K562 (cell line): Measurements from ENCODE around the gene CAPN14. TPM values are rescaled to one million over a fixed set of nuclear protein-coding genes. Genes with fewer than 3 reads are reported as not detected.

ENCODE experiments used
- ATAC-seq: fragments of 200-7000 bp; cut with Tn5 transposase; 3 replicates; pipeline ENCODE4 v1.9.1; 2020; ENCODE audit warnings: moderate library complexity
- BruUV-seq: library from RNA; stranded (reverse); fragments of 400-500 nt; replicated peaks from 2 replicates; lab custom pipeline; 2021; lab: Mats Ljungman, UMichigan
- CTCF ChIA-PET: fragments of 300-600 bp; formaldehyde crosslinking; extraction: SDS; loops from one replicate; lab custom pipeline; 2021; ENCODE audit warnings: low intra/inter-chr PET ratio; lab: Yijun Ruan, JAX
- POLR2A ChIA-PET: fragments of 300-600, 350-650 bp; sonication (Branson Sonifier 250); formaldehyde crosslinking; extraction: SDS; loops from one replicate; lab custom pipeline; 2021; ENCODE audit warnings: antibody characterized with exemption, inconsistent platforms; lab: Yijun Ruan, JAX
- DNase-seq, 4 experiments: peaks; one replicate each; pipeline versions ENCODE4 v3.0.0 to v3.0.0-alpha.2; 2011 to 2018; ENCODE audit warnings: low spot score in 3 of 4, mixed read lengths in 3 of 4; ENCODE audit errors: extremely low read depth in 1 of 4
- FAIRE-seq: peaks from 2 replicates; lab custom pipeline; 2011; peaks lifted over from hg19 to GRCh38; lab: Jason Lieb, UNC
- H2AFZ ChIP-seq: 2 replicates; pipeline ENCODE4 v1.6.0; 2011; ENCODE audit warnings: low read depth, low read length, control low read depth, inconsistent platforms
- H3K27ac ChIP-seq: fragments of 200-600 bp; 3 replicates; pipeline ENCODE4 v1.8.0; 2011; ENCODE audit warnings: low read depth, mild to moderate bottlenecking, control low read depth, inconsistent platforms, low read length, moderate library complexity, mixed read lengths; ENCODE audit errors: extremely low read depth
- H3K27me3 ChIP-seq, 2 experiments: fragments of 300-600 bp in 1 of 2; 2 replicates in 1 of 2; 3 replicates in 1 of 2; pipeline versions ENCODE4 v1.6.0 to v1.8.0; 2011; ENCODE audit warnings: inconsistent platforms in 2 of 2, low read length in 2 of 2, mild to moderate bottlenecking in 1 of 2, mixed read lengths in 1 of 2, moderate library complexity in 1 of 2; ENCODE audit not compliant: control insufficient read depth in 2 of 2, insufficient read depth in 2 of 2
- H3K36me3 ChIP-seq: fragments of 300-600 bp; 3 replicates; pipeline ENCODE4 v1.8.0; 2011; ENCODE audit warnings: mild to moderate bottlenecking, low read length, inconsistent platforms; ENCODE audit not compliant: control insufficient read depth, insufficient read depth
- H3K4me1 ChIP-seq, 2 experiments: fragments of 200-600 bp in 1 of 2; replicated peaks in 1 of 2; 2 replicates in 1 of 2; 3 replicates in 1 of 2; pipeline versions ENCODE4 v1.5.1 to v1.8.0; 2011; ENCODE audit warnings: inconsistent platforms in 2 of 2, low read length in 2 of 2, mild to moderate bottlenecking in 1 of 2, mixed read lengths in 1 of 2, moderate library complexity in 1 of 2; ENCODE audit not compliant: control insufficient read depth in 2 of 2, insufficient read depth in 2 of 2
- H3K4me2 ChIP-seq: 2 replicates; pipeline ENCODE4 v1.6.1; 2011; ENCODE audit warnings: low read length, control low read depth, inconsistent platforms, mixed read lengths; ENCODE audit not compliant: insufficient read depth
- H3K4me3 ChIP-seq: fragments of 200-600 bp; sonication (generic), shearing (Covaris generic); 2 replicates; pipeline ENCODE4 v1.5.1; 2016; ENCODE audit warnings: control low read depth, inconsistent platforms
- H3K79me2 ChIP-seq: fragments of 200-600 bp; 3 replicates; pipeline ENCODE4 v1.8.0; 2011; ENCODE audit warnings: low read length, inconsistent platforms; ENCODE audit not compliant: control insufficient read depth, insufficient read depth
- H3K9ac ChIP-seq, 2 experiments: 2 replicates each; pipeline versions ENCODE4 v1.6.0 to v1.6.1; 2011; ENCODE audit warnings: low read depth in 2 of 2, low read length in 2 of 2, control low read depth in 1 of 2, inconsistent platforms in 1 of 2, mild to moderate bottlenecking in 1 of 2, mixed read lengths in 1 of 2; ENCODE audit not compliant: insufficient read depth in 1 of 2
- H3K9me1 ChIP-seq: one replicate; pipeline ENCODE4 v1.6.0; 2011; ENCODE audit warnings: inconsistent platforms, mild to moderate bottlenecking, low read length, moderate library complexity; ENCODE audit not compliant: control insufficient read depth, insufficient read depth
- H3K9me3 ChIP-seq: replicated peaks from 2 replicates; pipeline ENCODE4 v1.5.1; 2011; ENCODE audit warnings: low read depth, low read length, inconsistent platforms; ENCODE audit not compliant: control insufficient read depth, insufficient read depth
- H4K20me1 ChIP-seq: replicated peaks from 2 replicates; pipeline ENCODE4 v1.6.1; 2011; ENCODE audit warnings: low read length, inconsistent platforms, mixed read lengths; ENCODE audit not compliant: control insufficient read depth, insufficient read depth
- ATF1 ChIP-seq, 2 experiments: fragments of 450-650 bp in 1 of 2; IDR thresholded peaks; 2 replicates each; pipeline ENCODE4 v1.6.1; 2016; ENCODE audit warnings: missing compliant biosample characterization in 1 of 2, missing genetic modification characterization in 1 of 2
- ATF6 ChIP-seq: sonication (generic); formaldehyde crosslinking; IDR thresholded peaks from 2 replicates; pipeline ENCODE4 v1.4.0; 2020; ENCODE audit warnings: mild to moderate bottlenecking, missing genetic modification reagents
- CBX8 ChIP-seq: fragments of 200-600 bp; sonication (generic); IDR thresholded peaks from 2 replicates; pipeline ENCODE4 v1.6.1; 2012; ENCODE audit warnings: borderline replicate concordance, mixed run types, low read depth, mild to moderate bottlenecking, moderate library complexity, mixed read lengths, low read length, control low read depth, inconsistent platforms; ENCODE audit not compliant: poor library complexity, severe bottlenecking; ENCODE audit errors: extremely low read depth
- DACH1 ChIP-seq: fragments of 450-650 bp; IDR thresholded peaks from 2 replicates; pipeline ENCODE4 v1.6.1; 2018; ENCODE audit not compliant: partially characterized antibody
- DMBX1 ChIP-seq: fragments of 250-450 bp; sonication (Bioruptor Pico); IDR thresholded peaks from 2 replicates; pipeline ENCODE4 v1.8.0; 2022; ENCODE audit warnings: inconsistent platforms, mild to moderate bottlenecking, moderate library complexity, borderline replicate concordance
- E4F1 ChIP-seq: fragments of 250-450 bp; sonication (Bioruptor Pico); IDR thresholded peaks from 2 replicates; pipeline ENCODE4 v1.5.0; 2021; ENCODE audit warnings: mild to moderate bottlenecking, borderline replicate concordance
- RBM34 ChIP-seq: fragments of 200-400 bp; formaldehyde crosslinking; IDR thresholded peaks from 2 replicates; pipeline ENCODE4 v1.6.1; 2018; ENCODE audit warnings: low read length, borderline replicate concordance; ENCODE audit not compliant: insufficient read depth
- USF2 ChIP-seq: sonication (generic); formaldehyde crosslinking; IDR thresholded peaks from 2 replicates; pipeline ENCODE4 v1.5.0; 2020; ENCODE audit warnings: missing genetic modification reagents
- WGBS: fragments of 100-300 bp; shearing (Covaris generic); methylation state at CpG from one replicate; pipeline ENCODE4 v1.1.6; 2016; ENCODE audit warnings: low coverage, mixed read lengths; ENCODE audit not compliant: insufficient coverage; ENCODE audit errors: missing lambda C conversion rate; 5-methylcytosine and 5-hydroxymethylcytosine counted together
- in situ Hi-C: fragments of 300-500 bp; cut with MboI; formaldehyde crosslinking; loops from 4 replicates; pipeline ENCODE4 v1.15.0; 2018; ENCODE audit warnings: inconsistent platforms, mixed read lengths
- intact Hi-C: fragments of 100-400 bp; cut with micrococcal nuclease; formaldehyde crosslinking; loops from 2 replicates; pipeline ENCODE4 v1.14.2; 2022
- polyA plus RNA-seq, 8 experiments: library from polyadenylated mRNA; depleted of rRNA in 4 of 8; stranded (reverse) in 5 of 8; unstranded in 3 of 8; fragments of >200 nt; fragmentation: Nextera tagmentation in 2 of 8; fragmentation: Illumina TruSeq in 1 of 8; extraction: Ambion mirVana in 2 of 8; extraction: Trizol in 1 of 8; gene quantifications; 2 replicates each; pipeline versions ENCODE4 v1.2.1 to v1.2.3, GENCODE V29; 2011 to 2014; ENCODE audit warnings: inconsistent platforms in 1 of 8, missing spikeins in 1 of 8
- total RNA-seq, 7 experiments: library from RNA; depleted of rRNA in 6 of 7; stranded (reverse); fragments of >200 nt in 6 of 7; fragmentation: Illumina TruSeq in 2 of 7; extraction: Trizol in 2 of 7; gene quantifications; 2 replicates each; pipeline versions ENCODE4 v1.2.1 to v1.2.3, GENCODE V29; 2011 to 2021; ENCODE audit warnings: low replicate concordance in 1 of 7

The CAPN14 gene
- total and polyA plus RNA-seq, 9 of the 15 experiments (the other 6 are each of a cell fraction or from before 2014, with no cell fraction given), result not detected

GRCh38 chr2:31266804-31267203 lies 49.5 kb upstream of the CAPN14 start (continued):
- no peak for TF ChIP-seq DACH1
- TF ChIP-seq E4F1 (CRISPR knock-in tag), result no peak
- TF ChIP-seq DMBX1, result no peak
- TF ChIP-seq USF2 (CRISPR knock-in tag), result no peak
- TF ChIP-seq RBM34, result no peak
- TF ChIP-seq, all 486 proteins: peak for 0

GRCh38 chr2:31265234-31265633 lies 47.9 kb upstream of the CAPN14 start:
- no peak overlapping the region for H3K4me2 ChIP-seq
- peaks cover 0 to 23% of the 10 kb centered on the region in 2 experiments; a peak in 3 of 5 replicates for H3K27me3 ChIP-seq
- no peak for FAIRE-seq
- H3K79me2 ChIP-seq, result no peaks in the 10 kb centered on the region
- no peaks in the 10 kb centered on the region for H3K9me1 ChIP-seq
- no TSS peak for BruUV-seq
- H3K9ac ChIP-seq, result no peak overlapping the region
- DNase-seq, result no peak
- no peak for ATAC-seq
- intact Hi-C loops, result no loop called here
- no peaks in the 10 kb centered on the region; the same call in 1 of the 2 replicates for H4K20me1 ChIP-seq
- CTCF ChIA-PET, result no interaction called here
- H3K9me3 ChIP-seq, result no peaks in the 10 kb centered on the region
- POLR2A ChIA-PET, result no interaction called here
- no peaks in the 10 kb centered on the region for H3K4me1 ChIP-seq
- 4% methylated on average over 6 of the region's 6 CpGs for WGBS
- H3K4me3 ChIP-seq, result no peak overlapping the region
- H2AFZ ChIP-seq, result no peak overlapping the region
- no peaks in the 10 kb centered on the region for H3K36me3 ChIP-seq
- TF ChIP-seq CBX8, result no peak
- no peak for TF ChIP-seq ATF6 (CRISPR knock-in tag)
- no peak for TF ChIP-seq ATF1 (CRISPR knock-in tag; IDR thresholded peaks at IDR 0.05)
- no peak for TF ChIP-seq ATF1 (tag; IDR thresholded peaks at IDR 0.05)
- no peak overlapping the region for H3K27ac ChIP-seq
- in situ Hi-C loops, result no loop called here
